8988T (cell line): ENCODE data around the gene CFAP74.
"Not testable (repeated sequence)": the region's sequence is repeated elsewhere in the genome, so short reads cannot be mapped to it uniquely, and the experiment has no call there.

Experiments used
- DNase-seq: peaks from one replicate; pipeline ENCODE4 v3.0.0; 2011

The CFAP74 gene

DNA sequence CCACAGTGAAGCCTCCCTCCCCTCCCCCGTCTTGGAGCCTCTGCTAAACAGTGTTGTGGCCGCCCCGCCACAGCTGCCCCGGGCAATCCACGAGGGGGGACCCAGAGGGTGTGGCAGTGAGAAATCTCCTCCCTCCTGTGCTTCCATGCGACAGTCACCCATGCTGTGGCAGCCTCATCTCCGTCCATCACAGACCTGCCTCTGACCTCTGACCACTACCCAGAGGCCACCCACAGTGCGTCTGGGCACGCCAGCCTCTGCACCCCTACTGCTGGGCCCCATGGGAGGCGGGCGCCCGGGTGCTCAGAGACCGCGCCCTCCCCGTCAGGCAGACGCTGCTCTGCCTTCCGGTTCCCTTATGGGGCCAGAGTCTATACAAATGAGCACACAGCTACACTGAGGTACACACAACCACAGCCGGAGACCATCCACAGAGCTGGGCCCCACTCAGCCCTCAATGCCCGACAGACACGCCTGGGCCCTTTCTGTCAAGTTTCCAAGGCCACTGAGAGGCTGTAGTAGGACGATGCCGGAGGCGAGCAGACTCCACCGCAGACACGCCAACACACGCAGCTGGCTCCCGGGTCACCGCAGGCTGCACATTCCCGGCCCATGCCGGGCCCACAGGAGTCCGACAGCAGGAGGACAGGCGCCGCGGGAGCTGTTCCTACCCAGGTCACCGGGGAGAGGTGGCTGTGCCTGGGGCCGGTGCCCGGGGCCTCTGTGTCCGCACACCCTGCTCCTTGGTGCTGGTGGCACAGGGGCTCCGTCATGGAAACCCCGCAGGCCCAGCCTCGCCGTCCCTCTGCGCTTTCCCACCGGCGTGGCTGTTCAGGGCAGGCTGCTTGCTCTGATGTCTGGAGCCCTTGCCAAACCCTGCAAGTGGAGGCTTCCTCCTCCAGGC, 60.6 kb downstream of the CFAP74 start:
- DNase-seq = no peak

DNA sequence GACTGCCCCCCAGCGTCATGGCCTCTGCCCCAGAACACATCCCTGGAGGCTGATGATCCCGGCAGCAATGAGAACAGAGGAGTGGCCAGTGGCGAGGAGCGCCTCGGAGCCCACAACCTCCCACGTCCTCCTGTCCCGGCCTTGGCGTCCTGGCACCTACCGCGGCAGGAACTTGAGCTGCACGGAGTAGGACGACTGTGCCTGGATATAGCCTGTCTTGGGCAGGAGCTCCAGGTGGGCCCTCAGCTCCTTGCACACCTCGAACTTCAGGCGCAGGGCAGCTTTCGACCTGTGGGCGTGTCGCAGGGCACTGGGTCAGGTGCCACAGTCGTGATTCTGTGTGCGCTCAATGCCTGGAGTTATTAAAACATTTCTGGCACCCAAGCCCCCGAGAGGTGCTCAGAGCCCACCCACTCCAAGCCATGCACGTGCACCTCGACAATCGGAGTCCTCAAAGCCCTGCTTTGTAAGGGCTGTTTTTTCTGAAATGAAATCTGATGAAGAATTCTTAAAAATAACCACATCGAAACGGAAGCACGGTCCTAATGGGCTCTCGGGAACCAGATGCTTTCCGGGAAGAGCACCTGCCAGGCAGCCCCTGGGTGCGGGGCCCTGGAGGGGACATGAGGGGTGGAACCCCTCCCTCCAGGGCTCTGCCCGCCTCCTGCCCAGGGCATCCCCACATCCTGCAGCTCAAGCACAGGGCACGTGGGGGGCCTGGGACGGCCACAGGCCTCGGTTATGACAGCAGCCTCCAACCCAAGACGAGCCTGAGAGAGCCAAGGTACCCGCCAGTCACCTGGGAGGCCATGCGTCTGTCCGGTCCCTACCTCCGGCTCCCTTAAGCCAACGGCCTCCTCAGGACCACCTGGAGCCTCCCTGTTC, 61.5 kb downstream of the CFAP74 start:
- no peak for DNase-seq

DNA sequence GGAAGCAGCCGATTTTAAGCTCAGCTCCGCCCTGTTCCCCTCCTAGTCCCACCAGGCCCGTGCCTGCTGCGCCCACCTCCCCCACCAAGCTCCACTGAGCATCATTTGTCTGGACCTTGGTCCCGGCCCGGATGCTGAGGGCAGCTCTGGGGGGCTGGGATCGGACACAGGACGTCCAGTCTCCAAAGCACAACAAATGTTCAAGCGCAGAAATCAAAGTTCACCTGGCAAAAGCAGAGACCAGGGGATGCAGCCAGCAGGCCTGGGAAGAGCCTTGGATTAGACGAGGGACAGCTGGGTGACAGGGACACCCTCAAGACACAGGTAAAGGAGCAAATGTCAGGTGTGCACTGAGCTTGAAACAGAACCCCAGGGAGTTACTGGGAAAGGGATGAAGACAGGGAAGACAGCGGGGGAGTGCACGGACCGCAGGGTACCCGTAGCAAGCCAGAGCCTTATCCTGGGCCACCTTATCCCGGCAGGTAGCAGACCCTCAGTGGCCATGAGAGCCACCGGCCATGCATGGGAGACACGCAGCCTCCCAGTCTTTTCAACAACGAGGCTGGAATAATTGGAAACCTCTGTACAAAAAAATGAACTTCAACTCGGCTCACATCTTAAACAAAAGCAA, 62.3 kb downstream of the CFAP74 start:
- no peak for DNase-seq

DNA sequence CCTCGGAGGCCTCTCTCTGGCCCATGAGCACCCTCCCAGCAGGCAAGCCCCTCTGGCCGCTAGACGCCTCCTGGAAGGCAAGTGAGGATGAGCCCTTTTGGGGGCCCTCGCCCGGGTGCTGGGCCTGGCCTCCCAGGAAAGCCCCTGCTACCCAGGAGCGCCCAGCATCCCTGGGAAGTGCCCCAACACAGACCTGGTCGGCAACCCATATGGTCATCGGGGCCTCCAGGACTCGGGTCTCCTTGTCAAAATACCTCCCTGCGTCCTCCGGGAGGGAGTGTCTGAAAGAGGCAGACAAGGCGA, 63.5 kb downstream of the CFAP74 start:
- DNase-seq = no peak

DNA sequence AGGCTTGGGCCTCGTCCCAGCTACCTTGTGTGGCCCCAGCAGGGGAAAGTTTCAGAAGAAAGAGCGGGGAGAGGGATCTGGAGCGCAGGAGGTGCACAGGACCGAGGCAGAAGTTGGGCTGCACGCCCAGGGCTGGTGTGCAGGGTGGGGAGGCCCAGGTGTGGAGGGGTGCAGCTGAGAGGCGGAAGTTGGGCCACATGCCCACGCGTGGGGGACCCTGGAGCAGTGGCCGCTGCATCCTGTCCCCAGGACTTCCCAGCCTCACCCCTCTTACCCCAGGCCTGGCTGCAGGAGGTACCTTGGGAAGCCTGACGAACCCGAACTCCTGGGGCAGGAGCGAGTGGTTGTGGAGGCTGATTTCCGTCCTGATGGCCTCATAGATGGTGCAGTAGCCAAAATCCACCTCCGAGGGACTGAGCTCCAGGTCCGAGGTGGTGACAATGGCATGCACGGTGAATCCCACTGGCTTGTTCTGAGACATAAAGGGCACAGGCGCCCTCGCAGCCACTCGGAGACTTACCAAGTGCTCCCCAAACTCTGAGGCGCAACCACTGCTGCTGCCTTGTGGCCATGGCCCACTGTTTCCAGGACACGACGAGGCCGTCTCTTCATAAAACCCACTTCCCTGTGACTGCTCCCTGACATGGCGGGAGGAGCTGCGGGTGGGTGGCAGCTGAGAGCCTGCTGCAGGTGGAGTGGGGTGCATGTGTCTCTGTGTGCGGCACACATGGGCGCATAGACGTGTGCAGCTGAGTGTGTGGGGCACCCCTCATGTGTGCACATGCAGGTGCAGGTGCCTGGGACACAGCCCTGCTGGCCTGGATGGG, 64.1 kb downstream of the CFAP74 start:
- DNase-seq = no peak

DNA sequence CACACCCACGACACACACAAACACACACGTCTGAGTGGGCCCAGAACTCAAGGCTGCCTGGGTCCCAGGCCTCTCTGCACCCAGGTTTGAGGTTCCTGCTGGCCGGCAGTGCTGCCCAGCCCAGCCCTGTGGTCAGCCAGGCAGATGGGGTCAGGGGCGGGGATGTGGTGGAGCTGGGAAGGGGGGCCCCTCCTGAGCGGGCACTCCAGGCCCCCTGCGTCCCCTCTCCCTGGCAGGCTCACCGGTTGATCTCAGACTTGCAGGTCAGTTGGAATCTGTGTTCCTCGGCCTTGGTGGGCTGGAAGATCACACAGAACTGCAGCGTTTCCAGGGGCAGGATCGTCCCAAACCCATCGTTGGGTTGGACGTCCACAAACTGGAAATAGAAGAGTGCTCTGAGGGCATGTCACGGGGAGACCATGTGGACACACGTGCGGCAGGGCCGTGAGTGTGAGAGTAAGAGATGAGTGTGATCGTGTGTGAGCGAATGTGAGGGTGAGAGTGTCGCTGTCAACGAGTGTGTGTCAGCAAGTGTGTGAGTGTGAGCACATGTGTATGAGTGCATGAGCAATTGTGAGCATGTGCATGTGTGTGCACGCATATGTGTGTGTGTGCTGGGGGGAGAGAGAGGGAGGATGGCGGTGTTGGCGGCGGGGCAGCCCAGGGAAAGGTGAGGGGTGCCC, 64.8 kb downstream of the CFAP74 start:
- DNase-seq = no peak

DNA sequence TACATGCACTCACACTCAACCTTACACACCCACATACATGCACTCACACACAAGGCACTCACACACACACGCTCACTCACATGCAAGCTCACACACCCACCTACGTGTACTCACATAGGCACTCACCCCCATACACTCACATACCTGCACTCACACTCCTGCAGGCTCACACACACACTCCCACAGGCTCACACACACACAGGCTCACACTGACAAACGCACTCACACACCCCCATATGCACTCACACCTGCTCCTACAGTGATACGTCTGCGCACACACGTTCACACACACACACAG, 65.4 kb downstream of the CFAP74 start:
- DNase-seq = no peak

DNA sequence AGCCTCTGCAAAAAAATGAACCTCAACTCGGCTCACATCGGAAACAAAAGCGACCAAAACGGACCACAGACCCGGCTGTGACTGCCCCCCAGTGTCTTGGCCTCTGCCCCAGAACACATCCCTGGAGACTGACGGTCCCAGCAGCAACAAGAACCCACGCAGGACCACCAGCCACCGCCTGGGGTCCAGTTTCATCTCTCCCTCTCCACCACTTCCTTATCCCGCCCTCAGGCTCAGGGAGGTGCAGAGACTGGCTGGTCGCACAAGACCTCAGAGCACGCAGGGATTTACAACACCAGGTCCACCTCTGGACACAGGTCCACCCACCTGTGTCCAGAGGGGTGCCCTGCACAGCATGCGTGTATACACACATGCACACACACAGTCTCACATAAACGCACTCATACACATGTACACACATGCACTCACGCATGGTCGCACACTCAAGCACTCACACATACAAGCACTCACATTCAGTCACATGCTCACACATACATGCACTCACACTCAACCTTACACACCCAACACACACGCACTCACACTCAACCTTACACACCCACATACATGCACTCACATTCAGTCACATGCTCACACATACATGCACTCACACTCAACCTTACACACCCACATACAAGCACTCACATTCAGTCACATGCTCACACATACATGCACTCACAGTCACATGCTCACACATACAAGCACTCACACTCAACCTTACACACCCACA, 65.9 kb downstream of the CFAP74 start:
- DNase-seq = no peak

DNA sequence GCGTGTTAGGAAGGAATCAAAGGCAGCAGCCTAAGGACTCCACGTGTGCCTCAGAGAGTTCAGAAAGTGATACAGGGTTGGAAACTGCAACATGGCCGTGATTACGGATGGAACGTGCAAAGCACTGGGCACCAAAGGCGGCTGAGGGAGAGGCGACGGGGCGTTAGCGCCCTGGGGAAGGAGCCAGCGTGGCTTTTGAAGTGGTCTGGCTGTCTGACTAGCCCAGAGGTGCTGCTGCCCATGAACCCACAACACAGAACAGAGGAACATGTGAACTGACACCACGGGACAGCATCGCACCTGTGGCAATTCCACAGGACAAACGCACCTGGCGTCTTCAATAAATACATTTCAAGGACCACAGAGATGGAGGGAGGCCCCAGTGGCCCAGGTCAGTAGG, 66.5 kb downstream of the CFAP74 start:
- no peak for DNase-seq

DNA sequence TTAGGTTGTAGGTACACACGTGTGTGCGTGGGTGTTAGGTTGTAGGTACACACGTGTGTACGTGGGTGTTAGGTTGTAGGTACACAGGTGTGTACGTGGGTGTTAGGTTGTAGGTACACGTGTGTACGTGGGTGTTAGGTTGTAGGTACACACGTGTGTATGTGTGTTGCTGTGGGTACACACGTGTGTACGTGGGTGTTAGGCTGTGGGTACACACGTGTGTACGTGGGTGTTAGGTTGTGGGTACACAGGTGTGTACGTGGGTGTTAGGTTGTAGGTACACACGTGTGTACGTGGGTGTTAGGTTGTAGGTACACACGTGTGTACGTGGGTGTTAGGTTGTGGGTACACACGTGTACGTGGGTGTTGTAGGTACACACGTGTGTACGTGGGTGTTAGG, 68.7 kb downstream of the CFAP74 start:
- not testable (repeated sequence) for DNase-seq

DNA sequence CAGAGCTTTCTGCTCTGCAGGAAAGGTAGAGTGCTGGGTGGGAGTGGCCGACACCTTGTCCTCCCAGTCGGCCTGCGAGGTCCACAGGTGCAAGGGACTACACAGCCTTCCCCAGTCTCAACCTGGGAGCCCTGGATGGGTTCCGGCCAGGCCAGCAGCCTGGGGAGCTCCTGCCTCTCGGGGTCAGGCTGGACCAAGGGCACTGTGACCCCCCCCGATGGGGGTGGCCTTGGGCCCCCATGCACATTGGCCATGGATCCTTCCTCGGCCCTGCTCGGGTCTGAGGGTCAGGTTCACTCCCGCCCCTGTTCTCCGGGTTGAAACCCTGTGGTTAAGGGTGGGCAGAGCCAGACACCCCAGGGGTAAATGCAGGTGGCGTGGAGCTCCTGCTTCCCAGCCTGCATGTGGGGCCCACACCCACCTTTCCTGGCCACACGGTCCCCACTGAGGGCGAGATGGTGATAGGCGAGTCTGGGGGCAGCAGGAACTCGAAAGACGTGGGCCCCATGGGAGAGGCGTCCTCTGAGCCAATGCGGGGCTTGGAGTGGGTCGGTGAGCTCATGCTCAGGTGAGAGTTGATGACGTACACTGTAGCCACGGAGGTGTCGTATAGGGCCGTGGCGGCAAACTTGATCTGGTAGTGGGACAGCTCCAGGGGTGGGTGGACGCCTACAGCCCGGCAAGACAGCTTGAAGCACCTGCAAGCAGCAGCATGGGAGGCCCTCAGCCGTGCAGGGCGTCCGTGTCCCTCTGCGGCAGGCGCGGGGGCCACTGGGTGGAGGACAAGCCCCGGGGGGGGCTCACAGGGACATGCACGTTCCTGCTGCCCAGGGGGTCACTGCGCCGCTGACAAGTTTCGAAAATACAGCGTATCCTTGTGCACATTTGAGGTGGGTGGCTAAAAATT, 73.7 kb downstream of the CFAP74 start:
- DNase-seq = peak; percentile 10

DNA sequence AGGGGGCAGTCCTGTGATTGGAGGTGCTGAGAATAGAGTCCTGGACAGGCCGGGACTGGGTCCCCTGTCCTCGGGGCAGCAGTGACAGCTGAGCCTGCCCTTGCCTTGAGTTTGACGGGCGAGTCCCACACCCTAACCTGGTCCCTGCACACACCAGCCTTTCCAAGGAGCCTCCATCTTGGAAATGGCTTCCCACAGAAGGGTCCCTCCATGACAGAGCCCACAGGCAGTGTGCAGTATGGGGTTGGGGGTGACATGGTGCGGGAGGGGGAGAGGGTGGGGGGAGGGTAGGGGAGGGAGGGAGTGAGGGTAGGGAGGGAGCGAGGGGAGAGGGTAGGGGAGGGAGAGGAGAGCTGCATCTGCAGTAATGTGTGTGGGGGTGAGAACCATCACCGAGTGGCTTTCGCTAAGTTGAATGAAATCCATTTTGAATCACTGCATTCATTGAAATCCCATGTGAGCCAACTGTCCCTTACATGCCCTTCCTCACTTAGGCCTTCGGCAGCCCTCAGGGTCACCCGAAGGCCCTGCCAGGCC, 74.4 kb downstream of the CFAP74 start:
- DNase-seq = no peak

DNA sequence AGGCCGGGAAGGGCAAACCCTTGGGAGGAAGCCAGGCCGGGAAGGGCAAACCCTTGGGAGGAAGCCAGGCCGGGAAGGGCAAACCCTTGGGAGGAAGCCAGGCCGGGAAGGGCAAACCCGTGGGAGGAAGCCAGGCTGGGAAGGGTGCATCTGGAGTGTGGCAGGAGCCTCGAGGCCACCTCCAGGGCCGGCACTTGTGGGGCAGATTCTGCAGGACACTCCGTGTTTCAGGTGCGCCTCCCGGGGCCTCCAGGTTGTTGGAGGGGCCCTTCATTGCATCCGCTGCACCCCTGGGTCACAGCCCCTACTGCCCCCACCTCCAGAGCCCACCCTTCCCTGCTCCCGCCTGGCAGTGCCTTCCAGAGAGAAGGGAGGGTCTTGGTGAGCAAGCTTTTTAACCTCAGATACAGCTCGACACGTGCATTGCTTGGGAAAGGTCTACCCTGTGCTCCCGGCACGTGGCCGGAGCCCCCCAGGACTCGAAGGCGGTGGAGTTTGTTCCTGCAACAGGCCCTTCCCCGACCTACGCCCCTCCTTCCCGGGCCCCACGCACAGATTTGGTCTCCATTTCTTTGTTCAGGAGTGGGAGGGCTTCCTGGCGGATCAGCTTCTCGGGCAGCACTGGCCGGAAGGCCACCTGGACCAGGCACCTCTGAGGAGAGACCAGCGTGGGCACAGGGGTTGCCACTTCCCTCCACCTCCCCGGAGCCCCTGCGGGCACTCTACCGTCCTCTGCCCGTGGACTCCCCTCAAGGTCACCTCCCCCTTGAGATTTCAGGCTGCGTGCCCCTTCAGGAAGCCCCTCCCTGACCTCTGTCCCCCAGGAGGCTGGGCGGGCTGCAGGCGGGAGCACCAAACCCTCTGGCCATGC, 75.1 kb downstream of the CFAP74 start:
- no peak for DNase-seq

DNA sequence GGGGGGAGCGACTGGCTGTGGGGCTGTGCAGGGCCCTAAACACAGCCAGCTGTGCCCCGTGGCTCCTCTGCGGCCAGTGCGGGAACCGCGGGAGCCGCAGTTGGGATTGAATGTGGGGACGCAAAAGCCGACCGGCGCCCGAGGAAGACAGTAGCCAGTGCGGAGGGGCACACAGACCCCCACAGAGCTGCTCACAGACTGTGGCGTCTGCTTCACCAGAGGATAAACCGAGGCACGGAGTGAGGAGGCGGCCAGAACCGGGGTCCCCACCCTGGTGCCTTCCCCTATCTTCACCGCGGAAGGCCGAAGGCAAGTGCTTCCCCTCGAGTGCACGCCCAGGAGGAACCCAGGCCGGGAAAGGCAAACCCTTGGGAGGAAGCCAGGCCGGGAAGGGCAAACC, 75.8 kb downstream of the CFAP74 start:
- no peak for DNase-seq

DNA sequence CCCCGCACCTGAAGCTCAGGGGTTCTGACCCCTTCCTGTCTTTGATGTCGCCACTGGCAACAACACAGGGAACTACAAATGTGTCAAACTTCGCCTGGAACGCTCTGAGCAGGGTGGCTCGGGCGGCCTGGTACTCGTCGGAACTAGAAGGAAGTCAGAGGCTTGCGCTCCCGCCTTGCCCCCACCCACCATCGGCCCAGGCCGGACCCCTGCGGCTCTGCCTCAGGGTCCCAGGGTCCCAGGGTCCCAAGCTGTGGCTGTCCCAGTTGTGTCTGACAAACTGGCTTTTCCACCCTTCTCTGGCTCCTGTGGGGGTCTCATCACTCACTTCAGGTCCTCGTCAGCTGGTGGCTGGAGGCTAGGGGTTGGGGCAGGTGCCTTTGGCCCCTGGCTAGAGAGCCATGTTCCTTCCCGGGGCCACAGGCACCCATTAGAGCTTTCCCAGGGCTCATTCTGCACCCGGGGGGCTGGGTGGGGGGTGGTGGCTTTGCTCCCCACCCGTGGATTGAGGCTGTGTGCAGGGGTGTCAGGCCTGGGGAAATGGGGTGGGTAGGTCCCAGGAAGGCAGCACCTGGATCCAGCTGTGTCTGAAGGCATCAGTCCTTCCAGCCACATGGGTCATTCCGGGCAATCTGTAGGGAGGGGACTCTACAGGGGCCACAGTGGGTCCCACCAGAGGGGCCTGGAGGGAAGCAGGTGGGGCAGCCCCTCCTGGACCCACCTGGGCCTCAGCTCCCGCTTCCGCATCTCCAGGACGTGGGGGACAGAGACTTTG, 76.5 kb downstream of the CFAP74 start:
- no peak for DNase-seq

DNA sequence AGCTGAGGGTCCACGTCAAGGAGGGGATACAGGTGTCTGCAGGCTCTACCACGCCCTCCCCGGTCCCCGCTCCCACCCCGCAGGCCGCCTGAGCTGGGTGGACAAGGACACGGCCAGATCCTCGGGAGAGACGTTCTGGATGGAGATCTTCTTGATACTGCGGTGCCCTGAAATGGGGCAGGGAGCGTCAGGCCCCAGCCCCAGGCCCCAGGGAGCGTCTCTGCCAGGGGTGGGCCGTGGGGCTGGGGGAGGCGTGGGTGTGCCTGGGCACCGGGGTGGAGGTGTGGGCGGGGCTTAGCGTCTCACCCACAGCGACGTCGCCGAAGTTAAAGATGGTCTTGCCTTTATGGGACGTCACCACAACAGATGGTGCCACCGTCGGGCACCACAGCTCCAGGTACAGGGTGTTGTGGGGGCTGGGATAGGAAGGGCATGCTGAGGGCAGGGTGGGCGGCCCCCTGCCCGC, 77.2 kb downstream of the CFAP74 start:
- DNase-seq = no peak

DNA sequence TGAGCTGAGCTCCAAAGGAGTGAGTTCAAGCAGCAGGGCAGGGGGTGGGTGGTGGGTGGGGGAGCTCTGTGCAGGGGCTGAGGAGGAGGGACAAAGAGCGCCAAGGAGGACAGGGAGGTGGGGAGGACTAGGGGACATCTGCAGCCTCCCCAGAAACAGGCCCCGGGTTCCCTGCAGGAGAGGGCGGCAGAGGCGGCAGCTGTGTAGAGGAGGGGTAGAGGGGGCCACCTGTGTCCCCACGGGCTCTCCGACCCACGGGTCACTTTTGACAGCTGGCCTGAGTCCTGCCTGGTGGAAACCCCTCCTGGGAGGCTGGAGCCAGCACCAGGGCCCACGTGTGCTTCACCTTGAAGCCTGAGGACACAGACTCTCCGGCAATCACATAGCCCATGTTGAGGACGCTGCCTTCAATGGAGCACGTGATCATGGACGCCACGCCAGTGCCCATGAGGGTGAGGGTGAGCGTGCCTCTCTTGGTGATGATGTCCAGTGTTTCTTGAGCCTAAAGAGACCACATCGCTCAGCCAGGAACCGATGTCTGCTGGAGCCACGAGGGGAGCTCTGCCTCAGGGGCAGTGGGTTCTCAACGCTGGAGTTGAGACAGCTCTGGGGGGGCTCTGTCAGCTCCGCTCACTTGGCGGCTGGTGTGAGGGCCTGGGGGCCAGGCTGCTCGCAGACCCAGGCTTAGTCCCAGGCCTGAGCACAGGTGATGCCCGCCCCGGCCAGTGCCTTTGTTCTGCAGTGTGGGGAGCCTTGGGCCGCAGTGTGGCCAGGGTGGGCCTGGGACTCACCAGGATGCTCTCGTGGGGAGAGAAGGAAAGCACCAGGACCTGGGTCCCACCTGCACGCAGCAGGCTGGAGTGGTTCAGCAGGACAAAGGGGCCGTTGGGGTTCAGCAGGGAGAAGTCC, 77.9 kb downstream of the CFAP74 start:
- DNase-seq = no peak
